ENCODE data around the gene NAP1L5.

Gene NAP1L5

DNA sequence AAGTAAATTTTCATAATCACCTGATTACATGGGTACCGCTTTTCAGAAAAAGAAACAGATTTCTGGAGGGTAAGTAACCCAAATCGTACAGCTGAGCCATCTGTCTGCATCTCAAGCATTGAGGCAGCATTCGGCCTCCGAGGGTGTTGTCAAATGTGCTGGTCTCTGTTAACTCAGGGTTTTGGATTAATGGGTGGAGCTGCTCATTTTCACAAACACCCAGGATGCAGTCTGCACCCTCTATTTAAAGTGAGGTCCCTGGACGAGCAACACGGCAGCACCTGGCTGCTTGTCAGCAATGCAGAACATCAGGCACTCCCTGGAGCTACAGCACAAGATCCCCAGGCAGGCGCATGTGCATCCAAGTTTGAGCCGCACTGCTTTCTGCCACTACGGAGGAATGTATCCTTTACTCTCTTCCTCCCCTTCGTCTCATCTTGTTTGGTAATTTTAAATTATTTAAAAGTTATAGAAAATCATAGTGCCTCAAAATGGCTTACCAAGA, 24.7 kb upstream of the NAP1L5 start:
- DNase-seq (ENCODE audit: low spot score) = no peak

DNA sequence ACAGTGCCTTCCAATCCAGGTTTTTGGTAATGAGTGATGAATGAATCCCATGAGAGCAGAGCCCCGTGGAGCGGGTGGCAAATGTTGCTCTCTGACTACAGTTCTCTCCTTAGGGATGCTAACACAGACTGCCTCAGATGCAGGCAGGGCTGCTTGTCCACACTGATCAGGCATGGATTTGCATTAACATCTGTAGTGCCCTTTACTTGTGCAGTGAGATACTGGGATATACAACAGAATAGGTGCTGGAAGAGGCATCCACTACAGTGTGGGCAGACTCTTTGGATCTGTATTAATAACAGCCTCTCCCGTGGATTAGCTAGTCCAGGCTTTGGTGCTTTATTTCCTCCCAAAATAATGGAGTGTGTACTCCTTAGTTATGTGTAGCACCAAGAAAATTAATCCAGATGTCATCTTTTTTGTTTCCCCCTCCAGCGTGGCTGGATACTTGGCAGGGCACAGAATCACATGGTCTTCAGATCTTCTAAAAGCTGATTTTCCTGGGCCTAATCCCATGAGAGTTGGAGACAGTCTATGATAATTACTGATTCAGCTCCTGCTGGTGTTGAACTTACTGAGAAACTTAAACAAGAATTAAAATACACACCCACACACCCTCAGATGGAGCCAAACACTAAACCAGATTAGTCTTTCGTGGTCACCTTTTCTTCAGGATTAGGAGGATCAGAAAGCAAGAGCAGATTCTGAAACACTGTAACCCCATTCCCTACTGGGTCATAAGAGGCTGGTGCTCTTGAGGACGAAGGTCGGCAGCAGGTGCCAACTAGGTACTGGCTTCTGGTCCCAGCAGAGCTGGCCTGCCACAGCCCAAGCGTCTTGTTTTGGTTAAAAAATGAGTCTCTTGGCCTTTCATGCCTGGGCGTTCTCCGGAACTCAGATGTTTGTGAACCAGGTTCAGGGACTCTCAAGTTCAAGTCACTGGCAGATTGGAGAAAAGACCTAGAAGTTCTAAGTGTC, 23.1 kb upstream of the NAP1L5 start:
- no peak for DNase-seq (ENCODE audit: low spot score)

DNA sequence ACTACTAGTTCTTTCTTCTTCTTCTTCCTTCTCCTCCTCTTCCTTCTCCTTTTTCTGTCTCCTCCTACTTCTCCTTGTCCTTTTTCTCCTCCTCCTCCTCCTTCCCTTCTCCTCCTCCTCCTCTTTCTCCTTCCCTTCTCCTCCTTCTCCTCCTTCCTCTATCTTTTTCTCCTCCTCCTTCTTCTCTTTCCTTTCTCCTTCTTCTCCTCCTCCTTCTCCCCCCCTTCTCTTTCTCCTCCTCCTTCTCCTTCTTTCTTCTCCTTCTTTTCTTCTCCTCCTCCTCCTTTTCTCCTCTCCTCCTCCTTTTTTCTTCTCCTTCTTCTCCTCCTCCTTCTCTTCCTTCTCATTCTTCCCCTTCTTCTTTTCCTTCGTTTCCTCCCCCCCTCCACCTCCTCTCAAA, 21.8 kb upstream of the NAP1L5 start:
- no peak for DNase-seq (ENCODE audit: low spot score)

DNA sequence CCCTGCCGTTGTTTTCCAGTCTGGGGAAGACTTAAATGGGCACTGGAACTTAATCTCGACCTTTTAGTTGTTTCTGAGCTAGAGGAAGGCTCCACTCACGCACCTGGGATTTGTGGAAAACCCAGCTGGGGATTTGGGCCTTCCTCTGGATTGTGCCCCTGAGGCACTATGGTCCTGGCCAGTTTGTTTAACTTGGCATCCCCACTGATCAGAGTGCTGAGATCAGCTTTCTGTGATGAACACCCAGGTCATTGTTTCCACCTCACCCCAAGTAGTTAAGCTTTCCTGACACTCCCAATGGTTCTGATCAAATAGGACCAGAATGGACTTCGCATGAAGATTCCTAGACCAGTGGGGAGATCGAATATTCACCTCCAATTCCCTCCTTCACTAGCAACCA, 20.5 kb upstream of the NAP1L5 start:
- no peak for DNase-seq (ENCODE audit: low spot score)

DNA sequence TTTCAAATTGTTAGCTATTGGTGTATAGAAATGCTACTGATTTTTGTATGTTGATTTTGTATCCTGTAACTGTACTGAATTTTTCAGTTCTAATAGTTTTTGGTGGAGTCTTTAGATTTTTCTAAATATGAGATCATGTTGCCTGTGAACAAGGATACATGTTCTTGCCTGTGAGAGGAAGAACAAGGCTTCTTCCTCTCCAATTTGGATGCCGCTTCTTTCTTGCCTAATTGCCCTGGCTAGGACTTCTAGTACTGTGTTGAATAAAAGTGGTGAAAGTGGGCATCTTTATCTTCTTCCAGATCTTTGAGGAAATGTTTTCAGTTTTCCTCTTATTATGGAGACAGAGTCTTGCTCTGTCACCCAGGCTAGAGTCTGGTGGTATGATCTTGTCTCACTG, 16.2 kb upstream of the NAP1L5 start:
- DNase-seq (ENCODE audit: low spot score) = no peak

DNA sequence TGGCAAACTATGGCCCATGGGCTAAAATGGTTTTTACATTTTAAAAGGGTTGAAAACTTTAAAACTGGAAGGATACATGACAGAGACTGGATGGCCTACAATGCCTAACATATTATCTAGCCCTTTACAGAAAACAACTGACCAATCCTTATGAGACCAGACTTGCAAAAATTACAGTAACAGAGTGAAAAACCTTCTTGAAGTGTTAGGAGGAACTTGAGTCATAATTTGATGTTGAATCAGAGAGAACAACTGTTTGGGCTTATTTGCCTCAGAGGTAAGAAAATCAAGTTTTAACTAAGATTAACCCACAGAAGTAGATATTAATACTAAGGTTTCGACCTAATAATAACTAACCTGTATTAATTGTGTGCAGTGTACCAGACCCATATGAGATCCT, 12.4 kb upstream of the NAP1L5 start:
- no peak for DNase-seq (ENCODE audit: low spot score)

DNA sequence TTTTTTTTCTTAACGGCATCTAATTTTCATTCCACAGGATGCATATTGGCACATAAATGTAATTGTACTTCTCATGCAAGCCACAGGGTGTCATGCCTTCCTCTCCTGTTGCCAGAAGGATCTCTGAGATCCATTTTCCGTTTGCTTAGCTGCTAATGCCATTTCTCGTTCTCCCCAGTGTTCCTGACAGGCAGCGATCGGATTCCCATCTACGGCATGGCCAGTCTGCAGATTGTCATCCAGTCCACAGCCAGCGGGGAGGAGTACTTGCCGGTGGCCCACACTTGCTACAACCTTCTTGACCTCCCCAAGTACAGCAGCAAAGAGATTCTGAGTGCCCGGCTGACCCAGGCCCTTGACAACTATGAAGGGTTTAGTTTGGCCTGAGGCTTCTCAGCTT, 8.9 kb upstream of the NAP1L5 start:
- no peak for DNase-seq (ENCODE audit: low spot score)

DNA sequence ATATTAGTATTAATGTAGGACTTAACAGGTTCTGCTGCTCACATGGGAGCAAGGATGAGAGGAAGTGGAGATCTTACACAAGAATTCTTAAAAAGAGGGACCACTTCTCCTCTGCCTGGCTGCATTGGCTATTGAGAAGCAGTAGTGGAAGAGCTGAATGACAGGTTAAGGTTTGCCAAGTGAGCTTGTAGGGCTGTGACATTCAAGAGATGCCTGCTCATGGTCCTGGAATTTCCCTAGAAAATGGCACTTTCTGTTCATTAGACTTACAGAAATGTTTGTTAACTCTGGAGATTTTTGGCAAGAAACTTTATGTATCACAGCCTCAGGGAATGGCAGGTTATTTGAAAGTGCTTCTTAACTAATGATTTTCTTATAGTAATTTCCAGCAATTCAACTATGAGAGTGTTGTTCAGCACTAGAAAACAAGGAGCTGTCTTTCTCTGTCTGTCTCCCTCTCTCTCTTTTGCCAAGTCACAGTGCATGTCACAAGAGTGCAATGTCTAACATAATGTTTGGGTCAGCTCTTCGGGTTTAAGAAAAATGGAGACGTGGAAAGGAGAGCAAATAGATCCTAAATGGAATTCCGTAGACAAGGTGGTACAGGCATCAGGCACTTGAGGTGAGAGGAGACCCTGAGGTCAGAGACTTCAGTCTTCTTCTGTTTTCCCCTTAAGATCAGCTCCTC, 8.3 kb upstream of the NAP1L5 start:
- no peak for DNase-seq (ENCODE audit: low spot score)

DNA sequence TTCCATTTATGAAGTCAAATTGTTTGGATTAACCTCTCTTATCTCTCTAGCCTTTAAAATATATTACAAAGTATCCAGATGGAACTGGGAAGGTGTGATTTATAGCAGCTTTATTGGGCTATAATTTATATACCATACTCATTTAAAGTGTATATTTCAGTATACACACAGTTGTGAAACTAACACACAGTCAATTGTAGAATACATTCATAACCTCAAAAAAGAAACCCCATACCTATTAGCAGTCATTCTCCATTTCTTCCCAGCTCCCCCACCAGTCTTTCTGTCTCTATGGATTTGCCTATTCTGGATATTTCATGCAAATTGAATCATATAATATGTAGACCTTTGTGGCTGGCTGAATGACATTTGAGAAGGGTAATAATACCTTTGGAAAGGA, 7.6 kb upstream of the NAP1L5 start:
- DNase-seq (ENCODE audit: low spot score) = no peak

DNA sequence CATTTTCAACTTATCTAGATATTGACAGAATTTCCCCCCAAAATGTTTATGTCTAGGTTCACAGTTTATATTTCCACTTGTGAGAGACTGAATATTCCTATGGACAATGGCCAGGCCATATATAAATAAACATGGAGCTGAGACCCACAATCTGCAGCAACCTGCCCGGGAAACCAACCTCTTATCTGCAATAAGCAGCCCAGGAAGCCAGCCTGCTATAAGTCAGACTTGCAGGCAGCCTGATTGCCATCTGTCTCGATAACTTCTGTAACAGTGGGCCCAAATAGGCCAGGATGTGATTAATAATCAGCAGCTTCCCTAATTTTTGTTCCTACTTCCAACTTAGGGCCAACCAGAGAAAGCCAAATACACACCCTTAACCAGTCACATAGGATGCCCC, 5.2 kb upstream of the NAP1L5 start:
- no peak for DNase-seq (ENCODE audit: low spot score)

DNA sequence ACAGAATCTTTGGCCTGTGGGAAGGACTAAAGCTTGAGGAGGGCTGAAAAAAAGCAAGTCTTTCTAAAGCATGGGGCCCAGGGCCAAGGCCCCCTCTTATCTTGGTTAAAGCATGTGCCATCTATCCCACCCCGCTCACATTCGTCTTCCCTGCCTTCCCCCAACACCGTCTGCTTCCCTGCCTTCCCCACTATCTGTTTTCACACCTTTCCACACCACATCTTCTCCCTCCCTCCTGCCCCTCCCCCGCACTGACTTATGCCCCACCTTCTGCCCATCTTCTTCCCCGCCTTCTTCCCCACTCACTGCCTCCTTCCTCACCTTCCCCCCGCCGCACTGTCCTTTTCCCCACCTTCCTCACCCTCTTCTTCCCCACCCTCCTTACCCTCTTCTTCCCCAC, 890 bp upstream of the NAP1L5 start:
- no peak for DNase-seq (ENCODE audit: low spot score)

DNA sequence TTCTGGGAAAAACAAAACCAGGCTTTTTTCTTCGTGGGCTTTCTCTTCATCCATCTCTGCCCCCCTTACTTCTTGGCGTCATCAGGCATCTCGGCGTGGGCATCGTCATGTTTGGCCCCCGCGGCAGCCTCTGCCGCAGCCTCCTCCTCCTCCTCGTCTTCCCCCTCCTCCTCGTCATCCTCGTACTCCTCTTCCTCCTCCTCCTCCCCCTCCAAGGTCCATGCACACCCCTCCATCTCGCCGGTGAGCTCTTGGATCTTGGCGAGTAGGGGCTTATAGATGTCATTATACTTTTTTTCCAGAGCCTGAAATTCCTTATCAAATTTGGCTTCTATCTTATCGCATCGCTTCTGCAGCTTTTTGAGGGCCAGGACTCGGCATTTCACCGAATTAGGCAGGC, 488 bp downstream of the NAP1L5 start:
- DNase-seq (ENCODE audit: low spot score) = no peak

DNA sequence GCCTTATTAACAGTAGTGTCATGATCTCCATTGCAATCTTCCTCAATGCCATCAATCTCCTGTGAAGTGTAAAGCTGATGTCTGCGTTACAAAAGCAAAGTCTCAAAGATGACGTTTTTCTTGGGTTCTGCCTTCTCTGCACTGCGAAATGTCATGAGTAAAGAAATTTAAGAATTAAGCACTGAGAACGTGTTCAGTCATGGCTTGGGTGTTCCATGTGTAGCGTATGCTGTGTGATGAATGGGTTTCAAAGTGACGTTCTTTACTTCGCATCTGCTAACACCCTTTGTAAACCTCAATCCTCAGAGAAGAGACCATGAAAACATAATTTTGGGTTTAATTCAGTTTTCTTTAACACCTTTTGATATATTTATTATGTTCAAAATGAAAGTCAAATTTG, 999 bp downstream of the NAP1L5 start:
- DNase-seq (ENCODE audit: low spot score) = no peak

DNA sequence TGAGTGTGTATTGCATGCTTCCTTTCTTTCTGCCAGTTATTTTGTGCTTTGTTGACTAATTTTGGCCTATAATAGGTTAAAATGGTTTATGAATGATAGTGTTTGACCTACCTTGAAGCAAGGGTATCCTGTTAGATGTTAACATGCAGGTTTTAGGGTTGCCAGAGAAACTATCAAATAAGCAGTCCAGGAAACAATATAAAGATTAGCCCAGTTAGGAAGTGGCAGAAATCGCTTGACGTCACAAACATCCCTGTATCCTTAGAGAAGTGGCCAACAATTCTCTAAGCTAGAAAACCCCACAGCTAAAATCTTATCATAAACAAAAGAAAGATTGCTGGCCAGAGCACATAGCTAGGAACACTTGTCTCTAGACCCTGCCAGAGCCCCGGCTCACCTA, 3.8 kb downstream of the NAP1L5 start:
- no peak for DNase-seq (ENCODE audit: low spot score)

DNA sequence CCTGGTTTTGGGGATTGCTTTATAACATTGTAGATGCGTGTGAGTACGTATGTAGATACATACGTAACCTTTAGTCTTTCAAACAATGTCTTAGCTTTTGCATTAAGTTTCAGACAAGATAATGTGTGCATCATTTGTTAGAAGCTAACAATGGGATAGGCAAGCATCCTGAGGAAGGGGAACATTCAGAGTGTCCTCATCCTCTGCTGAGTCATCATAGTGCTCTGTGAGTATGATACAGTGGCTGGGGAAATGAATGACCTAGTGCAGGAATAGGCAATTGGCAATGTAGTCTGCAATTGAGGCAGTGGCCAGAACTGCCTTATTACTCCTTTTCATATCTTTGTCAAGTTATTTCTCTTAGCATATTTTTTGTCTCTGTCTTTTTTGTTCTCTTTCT, 7.3 kb downstream of the NAP1L5 start:
- DNase-seq (ENCODE audit: low spot score) = no peak

DNA sequence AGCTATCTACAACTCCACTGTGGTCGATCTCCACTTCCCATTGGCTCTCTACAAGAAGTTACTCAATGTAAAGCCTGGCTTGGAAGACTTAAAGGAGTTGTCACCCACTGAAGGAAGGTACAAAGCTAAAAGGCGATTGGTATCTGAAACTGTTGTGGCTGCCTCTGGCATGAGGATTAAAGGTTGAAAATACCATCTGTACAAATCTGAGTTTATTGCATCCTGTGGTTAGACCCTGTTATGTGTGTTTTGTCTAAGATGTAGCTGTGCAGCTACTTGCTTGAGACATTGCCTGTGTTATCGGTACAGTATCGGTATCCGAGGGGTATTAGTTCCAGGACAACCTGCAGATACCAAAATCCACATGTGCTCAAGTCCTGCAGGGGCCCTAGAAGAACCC, 16.4 kb downstream of the NAP1L5 start:
- DNase-seq (ENCODE audit: low spot score) = no peak

DNA sequence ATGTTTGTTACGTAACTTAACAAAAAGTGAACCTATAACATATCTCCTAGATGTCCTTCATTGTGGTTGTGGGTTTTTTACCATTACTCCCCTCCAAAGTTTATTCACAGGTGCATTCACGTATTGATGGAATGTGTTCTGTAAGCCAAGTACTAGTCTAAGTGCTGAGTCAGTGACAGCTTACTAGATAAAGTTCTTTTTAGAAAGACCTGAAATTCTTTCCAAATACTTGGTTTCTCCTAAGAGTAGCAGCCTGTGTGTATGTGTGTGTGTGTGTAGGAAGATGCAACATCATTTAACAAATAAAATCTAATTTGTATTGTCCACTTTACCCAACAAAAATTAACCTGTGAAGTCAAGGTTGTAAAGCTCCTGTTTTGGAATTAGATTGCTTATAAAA, 22.1 kb downstream of the NAP1L5 start:
- no peak for DNase-seq (ENCODE audit: low spot score)

DNA sequence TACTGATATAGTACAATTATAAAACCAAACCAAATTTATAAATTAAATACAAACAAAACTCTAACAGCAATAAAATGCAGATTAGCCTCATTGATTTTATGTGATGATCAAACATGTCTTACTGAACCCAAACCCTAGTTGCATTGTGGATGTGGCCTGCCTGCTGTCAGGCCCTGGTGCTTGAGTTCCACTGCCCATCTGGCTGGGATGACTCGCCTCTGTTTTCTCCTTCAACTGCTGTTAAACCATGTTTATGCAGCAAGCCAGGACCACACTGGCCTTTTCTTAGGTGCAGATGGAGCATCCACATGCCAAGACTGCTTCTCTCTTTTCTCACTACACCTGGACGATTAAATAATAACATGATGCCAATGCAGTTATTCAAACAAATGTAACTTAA, 22.6 kb downstream of the NAP1L5 start:
- no peak for DNase-seq (ENCODE audit: low spot score)

DNA sequence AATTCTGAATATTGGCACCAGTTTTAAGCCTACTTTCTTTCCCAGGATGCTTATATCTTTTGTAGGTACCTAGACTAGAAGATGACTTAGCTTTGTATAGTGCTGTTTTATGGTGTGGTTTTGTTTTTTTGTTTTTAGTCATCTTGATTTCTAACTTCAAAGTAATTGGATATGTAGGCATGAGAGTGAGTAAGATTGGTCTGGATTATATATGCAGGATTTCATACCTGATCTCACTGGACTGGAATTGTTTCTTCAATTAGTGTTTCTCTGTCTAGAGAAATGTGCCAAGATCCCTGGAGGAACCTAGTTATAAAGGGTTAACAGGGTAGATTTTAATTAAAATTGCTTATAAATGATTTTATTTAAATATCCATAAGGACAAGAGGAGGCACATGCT, 23.1 kb downstream of the NAP1L5 start:
- no peak for DNase-seq (ENCODE audit: low spot score)

DNA sequence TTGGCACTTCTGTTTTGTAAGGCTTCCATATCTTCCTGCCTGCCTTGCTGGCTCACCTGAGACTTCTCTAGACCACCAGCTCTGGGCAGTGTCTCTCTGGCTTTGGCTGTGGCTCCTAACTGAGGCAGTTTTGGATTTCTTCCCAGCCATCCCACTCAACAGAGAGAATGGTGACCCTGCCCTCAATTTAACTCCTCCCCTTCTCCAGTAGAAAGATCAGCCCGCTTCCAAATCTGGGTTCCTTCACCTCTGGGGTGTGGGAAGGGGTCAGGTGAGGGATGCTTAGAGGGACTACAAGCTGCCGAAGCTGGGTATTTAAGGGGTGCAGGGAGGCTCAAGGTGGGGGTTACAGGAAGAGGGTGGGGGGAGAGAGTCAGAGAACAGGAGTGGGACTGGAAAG, 23.7 kb downstream of the NAP1L5 start:
- no peak for DNase-seq (ENCODE audit: low spot score)

DNA sequence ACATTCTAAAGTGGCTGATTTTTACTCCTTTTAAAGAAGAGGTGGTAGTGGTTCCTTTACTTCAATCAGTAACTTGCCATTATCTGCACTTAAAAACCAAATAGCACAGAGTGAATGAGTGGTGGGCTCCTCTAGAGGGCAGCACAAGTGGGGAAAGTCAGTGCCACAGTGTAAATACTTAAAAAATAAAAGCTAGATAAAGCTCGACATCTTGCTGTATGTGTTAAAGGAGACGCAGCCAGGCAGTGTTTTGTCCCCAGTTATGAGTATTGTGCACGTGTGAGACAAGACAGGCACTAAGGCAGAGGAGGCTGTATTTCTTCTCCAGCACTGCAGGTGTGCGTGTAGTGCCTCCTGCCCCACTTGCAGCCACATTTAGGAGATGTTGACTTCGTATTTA, 24.6 kb downstream of the NAP1L5 start:
- no peak for DNase-seq (ENCODE audit: low spot score)

DNA sequence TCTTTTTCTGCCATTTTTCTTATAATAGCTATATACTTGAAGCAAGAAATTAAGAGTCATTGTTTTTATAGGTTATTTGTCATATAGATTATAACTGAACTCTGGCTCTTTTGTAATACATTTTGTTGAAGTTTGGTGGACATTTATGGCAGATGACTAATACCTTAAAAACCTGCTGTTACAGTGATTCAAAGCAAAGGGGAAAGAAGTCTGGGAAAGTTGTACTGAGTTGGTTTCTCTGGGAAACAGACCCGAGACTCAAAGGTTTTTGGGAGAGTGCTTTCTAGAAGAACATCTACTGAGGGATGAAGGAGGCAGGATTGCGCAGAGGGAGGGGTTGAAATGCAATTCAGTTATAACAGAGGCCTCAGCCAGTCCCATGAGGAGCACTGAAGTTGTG, 35.9 kb downstream of the NAP1L5 start:
- DNase-seq (ENCODE audit: low spot score) = no peak
